ENCODE data around the gene DENND1B. TPM values are rescaled to one million over a fixed set of nuclear protein-coding genes. Genes with fewer than 3 reads are reported as not detected.

Gene DENND1B
- total RNA-seq, 1 experiment from 2014 or later, result 9.6 TPM

DNA sequence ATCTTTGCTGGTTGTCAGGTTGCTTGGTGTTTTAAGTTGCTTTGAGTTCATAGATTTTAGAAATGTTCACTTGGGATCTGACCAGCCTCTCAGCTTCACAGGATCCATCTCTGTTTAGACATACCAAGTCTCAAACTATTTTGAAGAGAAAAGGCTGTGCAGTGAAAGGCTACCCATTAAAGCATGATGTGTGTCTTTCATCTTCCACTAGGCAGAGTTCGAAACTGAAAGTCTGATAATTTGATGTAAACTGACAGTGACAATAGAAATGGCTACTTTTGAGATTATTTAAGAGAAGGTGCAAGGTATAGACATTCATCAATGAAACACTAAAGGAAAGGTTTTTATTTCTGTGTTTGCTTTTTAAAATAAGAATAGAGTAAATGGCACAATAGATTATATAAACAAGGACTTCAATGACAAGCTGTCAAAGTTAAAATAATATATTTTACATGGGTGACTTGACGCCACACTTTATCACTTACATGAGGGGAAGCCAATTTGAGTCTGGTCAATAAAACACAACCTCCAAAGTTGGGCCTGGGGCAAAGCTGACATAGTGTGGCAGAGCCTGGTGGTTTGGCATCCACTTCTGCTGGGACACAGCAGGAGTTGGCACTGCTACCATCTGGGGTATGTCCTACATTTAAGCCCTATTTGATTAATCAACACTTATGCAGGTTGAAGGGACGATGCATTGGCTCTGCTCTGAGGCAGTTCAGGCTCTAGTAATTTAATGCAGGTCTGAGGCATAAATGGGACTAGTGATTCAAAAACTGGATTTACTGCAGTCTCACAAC lies 309.6 kb downstream of the DENND1B start:
- intact Hi-C loops (cut with micrococcal nuclease), result no loop called here
- TF ChIP-seq, protein P1, sequence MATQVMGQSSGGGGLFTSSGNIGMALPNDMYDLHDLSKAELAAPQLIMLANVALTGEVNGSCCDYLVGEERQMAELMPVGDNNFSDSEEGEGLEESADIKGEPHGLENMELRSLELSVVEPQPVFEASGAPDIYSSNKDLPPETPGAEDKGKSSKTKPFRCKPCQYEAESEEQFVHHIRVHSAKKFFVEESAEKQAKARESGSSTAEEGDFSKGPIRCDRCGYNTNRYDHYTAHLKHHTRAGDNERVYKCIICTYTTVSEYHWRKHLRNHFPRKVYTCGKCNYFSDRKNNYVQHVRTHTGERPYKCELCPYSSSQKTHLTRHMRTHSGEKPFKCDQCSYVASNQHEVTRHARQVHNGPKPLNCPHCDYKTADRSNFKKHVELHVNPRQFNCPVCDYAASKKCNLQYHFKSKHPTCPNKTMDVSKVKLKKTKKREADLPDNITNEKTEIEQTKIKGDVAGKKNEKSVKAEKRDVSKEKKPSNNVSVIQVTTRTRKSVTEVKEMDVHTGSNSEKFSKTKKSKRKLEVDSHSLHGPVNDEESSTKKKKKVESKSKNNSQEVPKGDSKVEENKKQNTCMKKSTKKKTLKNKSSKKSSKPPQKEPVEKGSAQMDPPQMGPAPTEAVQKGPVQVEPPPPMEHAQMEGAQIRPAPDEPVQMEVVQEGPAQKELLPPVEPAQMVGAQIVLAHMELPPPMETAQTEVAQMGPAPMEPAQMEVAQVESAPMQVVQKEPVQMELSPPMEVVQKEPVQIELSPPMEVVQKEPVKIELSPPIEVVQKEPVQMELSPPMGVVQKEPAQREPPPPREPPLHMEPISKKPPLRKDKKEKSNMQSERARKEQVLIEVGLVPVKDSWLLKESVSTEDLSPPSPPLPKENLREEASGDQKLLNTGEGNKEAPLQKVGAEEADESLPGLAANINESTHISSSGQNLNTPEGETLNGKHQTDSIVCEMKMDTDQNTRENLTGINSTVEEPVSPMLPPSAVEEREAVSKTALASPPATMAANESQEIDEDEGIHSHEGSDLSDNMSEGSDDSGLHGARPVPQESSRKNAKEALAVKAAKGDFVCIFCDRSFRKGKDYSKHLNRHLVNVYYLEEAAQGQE (IDR thresholded peaks at IDR 0.05; ENCODE audit: low read depth), result no peak
- TF ChIP-seq, protein P2, sequence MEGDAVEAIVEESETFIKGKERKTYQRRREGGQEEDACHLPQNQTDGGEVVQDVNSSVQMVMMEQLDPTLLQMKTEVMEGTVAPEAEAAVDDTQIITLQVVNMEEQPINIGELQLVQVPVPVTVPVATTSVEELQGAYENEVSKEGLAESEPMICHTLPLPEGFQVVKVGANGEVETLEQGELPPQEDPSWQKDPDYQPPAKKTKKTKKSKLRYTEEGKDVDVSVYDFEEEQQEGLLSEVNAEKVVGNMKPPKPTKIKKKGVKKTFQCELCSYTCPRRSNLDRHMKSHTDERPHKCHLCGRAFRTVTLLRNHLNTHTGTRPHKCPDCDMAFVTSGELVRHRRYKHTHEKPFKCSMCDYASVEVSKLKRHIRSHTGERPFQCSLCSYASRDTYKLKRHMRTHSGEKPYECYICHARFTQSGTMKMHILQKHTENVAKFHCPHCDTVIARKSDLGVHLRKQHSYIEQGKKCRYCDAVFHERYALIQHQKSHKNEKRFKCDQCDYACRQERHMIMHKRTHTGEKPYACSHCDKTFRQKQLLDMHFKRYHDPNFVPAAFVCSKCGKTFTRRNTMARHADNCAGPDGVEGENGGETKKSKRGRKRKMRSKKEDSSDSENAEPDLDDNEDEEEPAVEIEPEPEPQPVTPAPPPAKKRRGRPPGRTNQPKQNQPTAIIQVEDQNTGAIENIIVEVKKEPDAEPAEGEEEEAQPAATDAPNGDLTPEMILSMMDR (IDR thresholded peaks at IDR 0.05 in 2 of 3, conservative IDR thresholded peaks at IDR 0.05 in 1 of 3; ENCODE audit: borderline replicate concordance in 1 of 3, insufficient read depth in 1 of 3, low read depth in 2 of 3, low read length in 2 of 3), result no peak
- TF ChIP-seq TCF7L2 (IDR thresholded peaks at IDR 0.05; ENCODE audit: borderline replicate concordance, extremely low read depth, insufficient read depth, insufficient read length) (no peak), ZNF274 (IDR thresholded peaks at IDR 0.05; ENCODE audit: low read depth, low read length) (no peak), EZH2 (IDR thresholded peaks at IDR 0.05) (no peak), JUND (IDR thresholded peaks at IDR 0.05) (no peak), CEBPB (IDR thresholded peaks at IDR 0.05; ENCODE audit: low read depth) (no peak)
- no peak for DNase-seq (ENCODE audit: low read depth, low spot score)
- Histone ChIP-seq H3K27me3 (ENCODE audit: insufficient read depth, low read length) (no peaks in the 10 kb centered on the region), H3K4me1 (ENCODE audit: control insufficient read depth in 1 of 2, insufficient read depth in 2 of 2, low read length in 2 of 2) (no peaks in the 10 kb centered on the region), H3K36me3 (ENCODE audit: control insufficient read depth in 1 of 2, insufficient read depth in 2 of 2, low read length in 2 of 2) (no peaks in the 10 kb centered on the region), H3K9me3 (ENCODE audit: control insufficient read depth in 1 of 2, insufficient read depth in 1 of 2, low read depth in 1 of 2, low read length in 2 of 2) (no peaks in the 10 kb centered on the region), H2AFZ (ENCODE audit: low read depth, low read length, poor library complexity, severe bottlenecking) (no peak overlapping the region), H3K79me2 (ENCODE audit: insufficient read depth, low read length) (no peaks in the 10 kb centered on the region), H3K9ac (ENCODE audit: low read length) (no peak overlapping the region), H3K4me3 (replicated peaks in 1 of 2; ENCODE audit: low read depth in 1 of 2, low read length in 2 of 2) (no peak overlapping the region), H3K9me2 (ENCODE audit: insufficient read depth) (no peaks in the 10 kb centered on the region), H3K4me2 (ENCODE audit: low read length) (no peak overlapping the region), H4K20me1 (ENCODE audit: insufficient read depth) (no peaks in the 10 kb centered on the region; the same call in 1 of the 2 replicates), H3K27ac (ENCODE audit: low read depth, low read length) (no peak overlapping the region)
- ChIA-PET RAD21 (ENCODE audit: low non-redundant PET in 1 of 2, low total read pairs in 2 of 2, uncharacterized antibody in 2 of 2, unreplicated experiment in 2 of 2) (no interaction called here), POLR2A (no interaction called here), CTCF (no interaction called here)
- no TSS peak for BruUV-seq (replicated peaks)
- no peak for ATAC-seq

All from HCT116 (cell line).